ENCODE results near the gene FBXO4.

DNA sequence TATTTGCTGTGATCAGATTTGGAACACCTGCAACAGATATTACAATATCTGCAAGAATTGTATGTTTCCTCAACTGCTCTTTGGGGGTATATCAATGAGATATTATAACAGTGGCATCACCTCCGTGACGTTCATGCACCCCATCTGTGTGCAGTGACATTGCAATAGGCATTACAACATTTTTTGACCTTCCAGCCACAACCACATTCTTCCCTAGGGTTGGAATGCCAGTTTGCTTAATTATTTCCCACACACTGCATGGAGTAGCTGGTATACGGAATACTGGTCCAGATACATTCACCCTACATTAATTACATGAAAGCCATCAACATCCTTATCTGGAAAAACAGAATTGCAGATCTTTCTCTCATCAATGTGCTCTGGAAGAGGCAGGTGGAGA lies 42.3 kb downstream of the FBXO4 start:
- no peak for TF ChIP-seq POLR2A (IDR thresholded peaks at IDR 0.05)
- TF ChIP-seq POLR2AphosphoS5 (IDR thresholded peaks at IDR 0.05), result no peak

Data from spleen (tissue), 3 donors.